AG08396 (cell line): ENCODE data around the gene CGB2.
"Not testable (repeated sequence)": the region's sequence is repeated elsewhere in the genome, so short reads cannot be mapped to it uniquely, and the experiment has no call there.

ENCODE experiments used
- DNase-seq: peaks from one replicate; pipeline ENCODE4 v3.0.0; 2012; ENCODE audit warnings: low spot score, mixed read lengths

Gene CGB2

DNA sequence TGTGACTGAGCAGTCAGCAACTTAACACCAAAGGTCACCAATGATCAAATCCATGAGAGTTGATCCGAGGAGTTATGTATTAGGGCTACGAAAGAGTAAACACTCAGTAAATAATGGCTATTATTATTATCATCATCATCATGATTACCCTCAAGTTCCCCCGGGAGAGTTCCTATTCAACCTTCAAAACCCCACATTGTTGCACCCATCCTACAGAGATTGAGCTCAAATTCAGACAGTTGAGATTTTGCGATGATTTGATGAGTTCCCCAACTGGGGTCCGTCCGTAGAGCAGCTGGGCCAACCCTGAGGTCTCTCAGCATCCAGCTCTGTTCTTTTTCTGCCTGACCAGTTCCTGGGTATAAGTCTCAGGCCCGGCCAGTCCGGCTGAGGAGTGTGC, 6.4 kb downstream of the CGB2 start:
- DNase-seq, result not testable (repeated sequence)

DNA sequence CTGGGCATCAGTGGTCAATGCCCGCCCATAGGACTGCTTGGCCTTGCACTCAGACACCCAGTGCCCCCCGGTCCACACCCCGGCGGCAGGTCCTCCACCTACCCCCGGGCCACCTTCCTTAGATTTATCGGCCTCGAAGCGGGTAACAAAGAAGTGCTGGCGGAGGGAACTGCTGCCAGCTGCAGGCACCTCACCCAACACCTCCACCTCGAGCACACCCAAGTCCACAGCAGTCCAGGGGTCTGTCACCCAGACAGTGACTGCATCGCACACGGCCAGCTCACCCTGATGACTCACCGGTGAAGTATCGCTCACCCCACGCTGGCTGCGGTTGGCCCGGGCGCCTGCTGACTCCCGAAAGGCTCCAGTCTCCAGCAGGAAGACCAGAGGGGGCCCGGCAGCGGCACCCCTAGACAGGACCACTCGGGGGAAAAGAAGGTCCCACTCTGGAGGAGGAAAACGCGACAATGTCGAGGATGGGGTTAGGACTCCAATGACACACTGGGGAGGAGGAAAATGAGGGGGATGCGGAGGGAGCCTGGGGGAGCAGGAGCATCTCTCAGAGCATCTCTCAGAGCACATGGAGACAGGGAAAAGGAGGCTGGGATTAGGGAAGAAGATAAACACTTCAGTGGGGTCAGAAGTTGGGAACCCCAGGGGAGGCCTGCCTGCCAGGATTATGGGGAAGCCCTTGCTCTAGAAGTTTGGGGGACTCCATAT, 7.0 kb downstream of the CGB2 start:
- not testable (repeated sequence) for DNase-seq

DNA sequence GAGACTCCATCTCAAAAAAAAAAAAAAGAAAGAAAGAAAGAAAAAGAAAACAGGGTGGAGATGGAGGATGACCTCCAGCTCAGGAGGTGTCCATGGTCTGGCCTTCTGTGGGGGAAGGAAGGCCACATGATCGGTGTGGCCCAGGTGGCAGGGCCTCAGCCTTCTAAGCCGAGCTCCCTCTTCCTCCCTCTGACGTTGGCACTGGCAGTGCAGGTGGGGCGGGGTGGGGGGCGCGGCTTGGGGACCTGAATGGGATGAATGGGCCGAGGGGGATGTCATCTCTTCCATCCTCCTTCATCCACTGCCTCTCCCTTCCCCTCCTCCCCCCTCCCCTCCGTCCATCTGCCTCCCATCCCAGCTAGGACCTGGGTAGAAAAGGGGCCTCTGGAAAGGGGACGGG, 8.0 kb downstream of the CGB2 start:
- DNase-seq, result not testable (repeated sequence)

DNA sequence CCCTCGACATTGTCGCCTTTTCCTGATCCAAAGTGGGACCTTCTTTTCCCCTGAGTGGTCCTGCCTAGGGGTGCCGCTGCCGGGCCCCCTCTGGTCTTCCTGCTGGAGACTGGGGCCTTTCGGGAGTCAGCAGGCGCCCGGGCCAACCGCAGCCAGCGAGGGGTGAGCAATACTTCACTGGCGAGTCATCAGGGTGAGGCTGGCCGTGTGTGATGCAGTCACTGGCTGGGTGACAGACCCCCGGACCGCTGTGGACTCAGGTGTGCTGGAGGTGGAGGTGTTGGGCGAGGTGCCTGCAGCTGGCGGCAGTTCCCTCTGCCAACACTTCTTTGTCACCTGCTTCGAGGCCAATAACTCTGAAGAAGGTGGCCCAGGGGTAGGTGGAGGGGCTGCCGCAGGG, 10.5 kb downstream of the CGB2 start:
- no peak for DNase-seq

DNA sequence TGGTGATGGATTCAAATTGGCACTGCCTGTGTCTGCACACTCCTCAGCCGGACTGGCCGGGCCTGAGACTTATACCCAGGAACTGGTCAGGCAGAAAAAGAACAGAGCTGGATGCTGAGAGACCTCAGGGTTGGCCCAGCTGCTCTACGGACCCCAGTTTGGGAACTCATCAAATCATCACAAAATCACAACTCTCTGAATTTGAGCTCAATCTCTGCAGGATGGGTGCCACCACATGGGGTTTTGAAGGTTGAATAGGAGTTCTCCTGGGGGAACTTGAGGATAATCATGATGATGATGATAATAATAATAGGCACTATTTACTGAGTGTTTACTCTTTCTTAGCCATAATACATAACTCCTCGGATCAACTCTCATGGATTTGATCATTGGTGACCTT, 11.0 kb downstream of the CGB2 start:
- DNase-seq, result not testable (repeated sequence)

DNA sequence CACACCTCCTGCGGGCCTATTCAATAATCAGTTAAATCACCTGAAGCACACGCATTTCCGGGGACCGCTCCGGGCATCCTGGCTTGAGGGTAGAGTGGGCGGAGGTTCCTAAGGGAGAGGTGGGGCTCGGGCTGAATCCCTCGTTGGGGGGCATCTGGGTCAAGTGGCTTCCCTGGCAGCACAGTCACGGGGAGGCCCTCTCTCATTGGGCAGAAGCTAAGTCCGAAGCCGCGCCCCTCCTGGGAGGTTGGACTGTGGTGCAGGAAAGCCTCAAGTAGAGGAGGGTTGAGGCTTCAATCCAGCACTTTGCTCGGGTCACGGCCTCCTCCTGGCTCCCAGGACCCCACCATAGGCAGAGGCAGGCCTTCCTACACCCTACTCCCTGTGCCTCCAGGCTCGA, 11.9 kb downstream of the CGB2 start, which contains the start of gene CGB5:
Gene CGB5, plus strand, starts transcription at position 301 of the 400 bp plus-strand sequence. CDS start 362 bp downstream, outside the sequence.
- not testable (repeated sequence) for DNase-seq

DNA sequence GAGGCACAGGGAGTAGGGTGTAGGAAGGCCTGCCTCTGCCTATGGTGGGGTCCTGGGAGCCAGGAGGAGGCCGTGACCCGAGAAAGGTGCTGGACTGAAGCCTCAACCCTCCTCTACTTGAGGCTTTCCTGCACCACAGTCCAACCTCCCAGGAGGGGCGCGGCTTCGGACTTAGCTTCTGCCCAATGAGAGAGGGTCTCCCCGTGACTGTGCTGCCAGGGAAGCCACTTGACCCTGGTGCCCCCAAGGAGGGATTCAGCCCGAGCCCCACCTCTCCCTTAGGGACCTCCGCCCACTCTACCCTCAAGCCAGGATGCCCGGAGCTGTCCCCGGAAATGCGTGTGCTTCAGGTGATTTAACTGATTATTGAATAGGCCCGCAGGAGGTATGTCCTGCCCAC, 17.3 kb downstream of the CGB2 start, which contains the start of gene CGB8:
Gene CGB8, minus strand, starts transcription at position 101 of the 400 bp plus-strand sequence. CDS start 372 bp downstream, outside the sequence.
- DNase-seq, result not testable (repeated sequence)

DNA sequence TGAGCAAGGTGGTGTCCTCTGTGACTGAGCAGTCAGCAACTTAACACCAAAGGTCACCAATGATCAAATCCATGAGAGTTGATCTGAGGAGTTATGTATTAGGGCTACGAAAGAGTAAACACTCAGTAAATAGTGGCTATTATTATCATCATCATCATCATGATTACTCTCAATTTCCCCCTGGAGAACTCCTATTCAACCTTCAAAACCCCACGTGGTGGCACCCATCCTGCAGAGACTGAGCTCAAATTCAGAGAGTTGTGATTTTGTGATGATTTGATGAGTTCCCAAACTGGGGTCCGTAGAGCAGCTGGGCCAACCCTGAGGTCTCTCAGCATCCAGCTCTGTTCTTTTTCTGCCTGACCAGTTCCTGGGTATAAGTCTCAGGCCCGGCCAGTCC, 18.1 kb downstream of the CGB2 start:
- DNase-seq, result not testable (repeated sequence)

DNA sequence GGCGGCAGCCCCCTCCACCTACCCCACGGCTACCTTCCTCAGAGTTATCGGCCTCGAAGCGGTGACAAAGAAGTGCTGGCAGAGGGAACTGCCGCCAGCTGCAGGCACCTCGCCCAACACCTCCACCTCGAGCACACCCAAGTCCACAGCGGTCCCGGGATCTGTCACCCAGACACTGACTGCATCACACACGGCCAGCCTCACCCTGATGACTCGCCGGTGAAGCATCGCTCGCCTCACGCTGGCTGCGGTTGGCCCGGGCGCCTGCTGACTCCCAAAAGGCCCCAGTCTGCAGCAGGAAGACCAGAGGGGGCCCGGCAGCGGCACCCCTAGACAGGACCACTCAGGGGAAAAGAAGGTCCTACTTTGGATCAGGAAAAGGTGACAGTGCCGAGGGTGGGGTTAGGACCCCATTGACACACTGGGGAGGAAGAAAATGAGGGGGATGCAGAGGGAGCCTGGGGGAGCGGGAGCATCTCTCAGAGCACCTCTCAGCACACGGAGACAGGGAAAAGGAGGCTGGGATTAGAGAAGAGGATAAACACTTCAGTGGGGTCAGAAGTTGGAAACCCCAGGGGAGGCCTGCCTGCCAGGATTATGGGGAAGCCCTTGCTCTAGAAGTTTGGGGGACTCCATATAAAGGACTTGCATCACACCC, 18.8 kb downstream of the CGB2 start:
- peak; percentile 67 for DNase-seq

DNA sequence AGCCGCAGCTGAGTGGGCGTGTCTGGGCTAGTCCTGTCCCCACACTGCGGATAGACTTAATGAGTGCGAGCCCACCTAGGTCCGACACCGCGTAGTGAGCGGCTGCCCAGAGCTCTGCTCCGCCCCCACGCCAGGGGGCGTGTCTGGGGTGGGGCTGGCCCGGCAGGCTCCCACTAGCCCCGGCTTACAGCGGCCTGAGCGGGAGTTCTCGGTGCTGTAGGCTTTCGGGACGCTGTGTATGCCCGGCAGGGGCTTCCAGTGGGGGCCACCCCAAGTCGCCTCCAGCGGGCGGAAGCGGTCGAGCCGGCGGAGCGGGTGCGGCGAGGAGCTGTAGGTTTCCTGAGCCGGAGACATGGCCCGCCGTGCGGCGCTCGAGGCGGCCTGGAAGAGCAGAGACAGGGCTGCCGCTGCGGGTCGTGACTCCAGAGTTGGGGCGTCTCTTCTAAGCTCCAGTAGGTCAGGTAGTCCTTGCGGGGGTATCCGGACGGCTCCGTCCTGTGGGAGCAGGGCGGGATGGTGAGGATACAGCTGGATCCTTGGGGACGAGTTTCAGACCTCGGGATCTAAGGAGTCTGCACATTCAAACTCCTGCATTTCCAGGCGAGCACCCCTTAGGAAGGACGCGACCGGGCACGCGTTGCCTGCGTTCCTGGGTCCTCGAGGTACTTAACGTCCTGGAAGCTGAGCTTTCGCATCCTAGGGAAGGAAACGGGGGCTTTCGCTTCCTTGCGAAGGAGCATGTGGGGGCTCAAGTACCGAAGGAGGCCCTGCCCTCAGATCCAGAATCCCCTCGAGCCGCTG, 24.6 kb downstream of the CGB2 start:
- peak; percentile 89 for DNase-seq

DNA sequence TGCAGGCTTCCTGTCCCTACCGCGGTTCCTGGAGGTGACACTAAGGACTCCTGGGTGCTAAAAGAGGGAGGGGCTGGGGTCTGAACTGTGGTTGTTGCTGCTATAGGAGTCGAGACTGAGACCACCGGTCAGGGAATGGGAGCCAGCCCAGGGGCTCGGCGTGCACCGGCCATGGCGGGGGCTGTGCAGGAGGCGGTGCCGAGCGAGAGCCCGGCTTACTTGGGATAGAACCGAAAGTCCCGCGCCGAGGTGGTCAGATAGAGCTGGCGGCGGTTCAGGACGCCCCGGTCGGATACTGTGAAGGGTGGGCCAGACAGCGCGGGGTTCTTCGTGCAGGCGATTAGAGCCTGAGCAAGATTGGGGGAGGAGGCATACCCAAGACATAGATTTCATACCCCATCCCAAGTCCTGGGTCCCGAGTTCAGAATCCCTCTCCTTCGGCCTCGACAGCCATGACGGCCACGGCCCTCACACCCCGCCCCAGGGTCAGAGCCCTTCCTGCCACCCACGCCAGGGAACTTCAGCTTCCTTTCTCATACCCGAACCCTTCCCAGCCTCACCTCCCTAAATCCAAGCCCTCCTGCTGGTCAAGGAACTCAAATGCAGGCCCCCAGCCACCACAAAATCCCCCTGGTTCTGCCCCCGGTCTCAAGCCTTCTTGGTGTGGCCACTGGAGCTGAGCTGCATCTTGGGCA, 25.4 kb downstream of the CGB2 start:
- DNase-seq, result not testable (repeated sequence)

DNA sequence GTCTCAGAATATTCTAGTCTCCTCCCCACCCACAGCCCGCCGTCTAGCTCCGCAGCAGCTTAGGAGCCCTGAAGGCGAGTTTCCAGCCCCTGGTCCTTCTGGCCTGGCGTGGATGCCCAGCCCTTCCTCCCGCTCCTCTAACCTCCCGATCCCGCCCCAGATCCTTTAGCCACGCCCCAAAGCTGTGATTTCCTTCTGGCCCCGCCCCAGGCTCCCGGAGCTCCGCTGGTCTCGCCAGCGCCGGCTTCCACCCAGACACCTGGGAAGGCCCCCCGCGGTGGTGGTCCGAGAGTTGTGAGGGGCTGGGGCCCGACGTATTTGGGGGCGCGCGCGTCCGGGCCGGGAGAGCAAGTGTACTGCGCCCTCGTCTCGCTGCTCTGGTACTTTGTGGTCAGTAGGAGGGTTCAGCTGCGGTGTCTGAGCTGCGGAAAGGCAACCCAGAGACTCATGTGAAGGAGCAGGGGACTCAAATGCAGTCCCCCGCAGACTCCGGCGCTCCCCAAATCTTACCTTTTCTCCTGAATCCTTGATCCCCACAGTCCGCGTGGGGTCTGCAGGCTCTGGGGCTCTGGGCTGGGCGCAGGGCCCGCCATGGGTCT, 26.0 kb downstream of the CGB2 start, which contains the start of gene CGB7:
Gene CGB7, minus strand, starts transcription at position 114 of the 599 bp plus-strand sequence. CDS start 2,374 bp downstream, outside the sequence.
- DNase-seq, result peak; percentile 91

DNA sequence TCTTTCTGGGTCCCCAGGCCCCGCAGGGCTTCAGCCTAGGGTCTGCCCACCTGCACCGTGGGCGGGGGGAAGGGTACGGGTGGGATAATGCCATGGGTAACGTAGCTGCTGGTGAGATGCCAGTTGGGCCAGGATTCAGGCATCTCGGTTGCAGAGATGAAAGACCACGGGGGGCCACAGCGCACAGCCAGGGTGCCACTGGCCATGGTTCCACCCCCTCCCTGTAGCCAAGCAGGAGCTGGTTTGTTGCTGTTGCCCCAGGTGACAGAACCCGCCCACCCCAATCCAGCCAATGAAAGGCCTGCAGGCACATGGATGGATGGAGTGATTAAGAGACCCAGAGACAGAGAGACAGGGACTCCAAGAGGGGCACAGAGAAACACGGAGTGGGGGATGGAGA, 26.9 kb downstream of the CGB2 start:
- DNase-seq, result peak; percentile 74

DNA sequence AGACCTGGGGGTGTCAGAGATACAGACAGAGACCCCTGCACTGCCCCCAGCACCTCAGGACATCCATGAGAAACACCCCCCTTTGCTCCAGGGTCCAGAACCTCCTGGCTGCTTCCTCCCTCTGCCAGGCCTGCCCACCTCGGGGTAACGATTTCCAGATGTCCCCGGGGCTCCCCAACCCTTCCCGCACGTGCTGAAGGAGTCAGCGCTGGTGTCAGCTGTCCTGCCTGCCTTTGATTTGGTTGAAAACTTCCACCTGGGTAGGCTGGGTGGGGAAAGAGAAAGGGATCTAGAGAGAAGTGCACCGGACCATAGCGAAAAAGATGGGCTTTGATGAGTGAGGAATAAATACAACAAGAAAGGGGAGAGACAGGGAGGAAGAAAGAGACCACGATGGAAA, 27.4 kb downstream of the CGB2 start:
- DNase-seq, result peak; percentile 22

DNA sequence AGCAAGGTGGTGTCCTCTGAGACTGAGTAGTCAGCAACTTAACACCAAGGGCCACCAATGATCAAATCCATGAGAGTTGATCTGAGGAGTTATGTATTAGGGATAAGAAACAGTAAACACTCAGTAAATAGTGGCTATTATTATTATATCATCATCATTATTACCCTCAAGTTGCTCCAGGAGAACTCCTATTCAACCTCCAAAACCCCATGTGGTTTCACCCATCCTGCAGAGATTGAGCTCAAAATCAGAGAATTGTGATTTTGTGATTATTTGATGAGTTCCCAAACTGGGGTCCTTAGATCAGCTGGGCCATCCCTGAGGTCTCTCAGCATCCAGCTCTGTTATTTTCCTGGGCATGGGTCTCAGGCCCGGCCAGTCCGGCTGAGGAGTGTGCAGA, 29.3 kb downstream of the CGB2 start:
- no peak for DNase-seq

DNA sequence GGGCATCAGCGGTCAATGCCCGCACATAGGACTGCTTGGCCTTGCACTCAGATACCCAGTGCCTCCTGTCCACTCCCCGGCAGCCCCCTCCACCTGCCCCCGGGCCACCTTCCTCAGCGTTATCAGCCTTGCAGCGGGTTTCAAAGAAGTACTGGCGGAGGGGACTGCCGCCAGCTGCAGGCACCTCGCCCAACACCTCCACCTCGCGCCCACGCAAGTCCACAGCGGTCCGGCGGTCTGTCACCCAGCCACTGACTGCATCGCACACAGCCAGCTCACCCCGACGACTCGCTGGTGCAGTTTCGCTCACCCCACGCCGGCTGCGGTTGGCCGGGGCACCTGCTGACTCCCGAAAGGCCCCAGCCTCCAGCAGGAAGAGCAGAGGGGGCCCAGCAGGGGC, 29.8 kb downstream of the CGB2 start:
- peak; percentile 5 for DNase-seq

DNA sequence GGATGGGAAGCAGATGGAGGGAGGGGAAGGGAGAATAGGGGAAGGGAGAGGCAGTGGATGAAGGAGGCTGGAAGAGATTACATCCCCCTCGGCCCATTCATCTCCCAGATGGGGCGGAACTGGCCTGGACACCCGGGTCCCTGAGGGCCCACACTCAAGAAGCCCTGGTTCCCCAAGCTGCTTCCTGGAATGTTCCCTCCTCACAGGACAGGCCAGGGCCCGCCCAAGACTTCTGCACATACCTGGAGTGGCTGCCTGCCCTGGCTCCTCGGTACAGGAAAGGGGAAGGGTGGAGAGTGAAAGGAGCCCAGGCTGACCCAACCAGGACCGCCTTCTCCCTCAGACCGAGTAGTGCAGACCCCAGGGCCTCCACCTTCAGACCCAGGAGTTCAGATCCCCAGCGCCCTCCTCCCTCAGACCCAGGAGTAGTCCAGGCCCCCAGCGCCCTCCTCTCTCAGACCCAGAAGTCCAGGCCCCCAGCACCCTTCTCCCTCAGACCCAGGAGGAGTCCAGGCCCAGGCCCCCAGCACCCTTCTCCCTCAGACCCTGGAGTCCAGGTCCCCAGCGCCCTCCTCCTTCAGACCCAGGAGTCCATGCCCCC, 32.4 kb downstream of the CGB2 start:
- DNase-seq, result peak; percentile 22

DNA sequence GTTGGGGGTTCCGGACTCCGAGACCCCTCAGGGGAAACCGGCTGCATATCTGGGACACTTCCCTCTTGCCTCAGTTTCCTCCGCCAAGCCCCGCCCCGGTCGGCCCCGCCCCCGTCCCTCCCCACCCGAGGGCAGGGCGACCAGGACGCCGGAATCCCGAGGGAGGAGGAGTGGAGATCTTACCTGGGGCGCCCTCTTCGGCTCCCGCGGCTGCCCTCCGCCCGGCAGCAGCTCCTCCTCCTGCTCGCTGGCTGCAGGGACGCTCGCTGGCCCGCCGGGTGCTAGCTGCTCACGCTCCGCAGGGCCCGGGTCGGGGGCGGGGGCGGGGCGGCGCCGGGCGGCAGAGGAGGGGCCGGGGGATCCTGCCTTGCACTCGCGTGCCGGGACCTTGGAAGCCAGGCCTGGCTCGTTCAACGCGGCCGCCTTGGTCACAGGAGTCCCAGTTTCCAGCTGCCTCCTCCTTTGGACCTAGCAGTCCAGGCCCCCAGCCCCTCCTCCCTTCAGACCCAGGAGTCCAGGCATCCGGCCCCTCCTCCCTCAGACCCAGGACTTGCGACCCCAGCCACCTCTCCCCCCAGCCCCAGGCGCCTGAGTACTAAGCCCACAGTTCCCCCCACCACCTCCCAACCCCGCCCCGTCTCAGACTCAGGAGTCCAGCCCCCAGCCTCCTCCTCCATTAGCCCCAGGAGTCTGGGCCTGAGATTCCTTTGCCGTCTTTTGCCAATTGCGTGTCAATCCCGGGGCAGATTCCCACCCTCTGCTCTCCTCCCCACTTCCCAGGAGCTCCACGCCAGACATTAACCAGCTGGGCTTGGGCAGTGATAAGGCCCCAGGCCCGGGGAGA, 33.3 kb downstream of the CGB2 start, which contains the start of gene NTF4:
Gene NTF4, minus strand, starts transcription at position 51 of the 844 bp plus-strand sequence. CDS start 2,821 bp downstream, outside the sequence.
- peak; percentile 63 for DNase-seq

DNA sequence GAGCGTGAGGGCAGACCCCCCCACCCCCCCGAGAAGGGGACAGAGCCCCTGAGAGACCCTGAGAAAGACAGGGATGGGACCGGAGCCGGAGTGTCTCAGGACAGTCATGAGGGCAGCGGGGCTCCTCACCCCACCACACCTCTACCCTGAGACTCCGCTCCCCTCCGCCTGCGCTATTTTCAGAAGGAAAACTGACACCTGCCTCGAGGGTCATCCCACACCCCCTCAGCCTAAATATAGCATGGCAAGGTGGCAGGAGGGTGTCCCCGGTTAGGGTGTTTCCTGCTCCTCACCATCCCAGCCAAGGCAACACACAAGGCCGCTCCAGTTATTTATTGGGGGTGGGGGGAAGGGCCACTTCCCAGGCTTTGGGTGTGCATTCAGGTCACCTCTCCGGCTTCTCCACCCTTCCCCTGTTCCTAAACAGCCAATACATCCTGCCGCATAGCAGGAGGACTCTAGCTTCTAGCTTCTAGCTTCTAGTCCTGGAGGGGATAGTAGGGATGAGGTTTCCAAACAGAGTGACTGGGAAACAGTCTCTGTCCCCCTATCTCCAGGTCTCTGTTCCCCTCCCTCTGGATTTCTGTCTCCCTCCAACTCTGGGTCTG, 34.3 kb downstream of the CGB2 start:
- DNase-seq, result no peak
